ENCODE measurements around the gene MBP. TPM values are rescaled to one million over a fixed set of nuclear protein-coding genes. Genes with fewer than 3 reads are reported as not detected.
A peak's percentile ranks its signal among the peaks of the same experiment; 100 is the strongest.

The MBP gene
- total and polyA plus RNA-seq, 2 of the 4 experiments (the other 2 are of a cell fraction), result 0.72 to 0.90 TPM

DNA sequence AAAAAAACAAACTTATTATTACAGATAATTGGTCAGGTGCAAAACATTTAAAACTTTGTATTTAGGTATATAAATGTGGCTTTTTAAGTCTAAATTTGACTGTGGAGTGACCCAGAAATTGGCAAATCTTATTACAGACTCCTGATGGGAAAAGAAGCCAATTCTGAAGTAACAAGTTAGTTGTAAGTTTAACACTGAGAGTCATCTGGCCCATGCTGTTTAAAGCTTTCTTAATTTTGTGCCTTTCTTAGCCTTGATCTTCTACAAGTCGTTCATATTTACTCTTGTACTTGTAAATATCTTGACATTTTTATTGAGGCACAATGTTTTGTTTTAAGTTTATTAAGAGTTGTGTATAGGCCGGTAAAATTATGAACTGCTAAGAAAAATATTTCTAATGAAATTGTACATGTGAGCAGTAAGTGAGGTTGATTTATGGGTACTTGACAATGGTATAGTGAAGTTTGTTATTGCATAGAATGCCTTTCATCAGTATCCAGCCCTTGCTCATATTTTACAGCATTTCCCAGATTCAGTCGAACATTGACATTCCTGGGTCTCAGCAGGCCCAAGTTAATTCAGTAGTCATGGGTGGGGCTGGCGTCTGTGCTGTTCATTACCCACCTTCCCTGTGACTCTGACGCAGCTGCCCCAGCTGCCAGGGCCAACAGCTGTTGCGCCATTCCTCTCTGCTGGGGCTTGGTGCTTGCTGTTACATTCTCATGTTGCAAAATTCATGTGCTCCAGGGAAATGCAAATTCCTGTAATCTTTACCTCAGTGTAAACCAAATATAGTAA is 188.8 kb downstream of the MBP start:
- POLR2A ChIA-PET (ENCODE audit: unreplicated experiment), result no interaction called here
- no peak overlapping the region for H3K27ac ChIP-seq (ENCODE audit: insufficient read depth, low read length)
- peak; percentile 85 for DNase-seq

More for the DNA sequence above, 188.8 kb downstream of the MBP start:
- no peak overlapping the region for H3K4me3 ChIP-seq (ENCODE audit: insufficient read depth, low read depth, low read length)
- H3K4me2 ChIP-seq (ENCODE audit: low read depth, low read length), result no peak overlapping the region
- no peak overlapping the region for H4K8ac ChIP-seq (ENCODE audit: low read depth in 2 of 2, low read length in 2 of 2)
- no peak overlapping the region for H3K23ac ChIP-seq (ENCODE audit: low read depth, low read length)
- no peak overlapping the region for H3K4ac ChIP-seq (ENCODE audit: low read depth, low read length)
- H4K91ac ChIP-seq (ENCODE audit: insufficient read depth, low read depth, low read length), result no peak overlapping the region
- in situ Hi-C loops (cut with MboI; ENCODE audit: low sequenced_read_pairs), result no loop called here
- dilution Hi-C loops (cut with HindIII; ENCODE audit: low sequenced_read_pairs, unreplicated experiment), result no loop called here
- no peak overlapping the region for H2BK120ac ChIP-seq (ENCODE audit: low read depth, low read length)
- no peak overlapping the region for H3K56ac ChIP-seq (ENCODE audit: extremely low read depth, insufficient read depth, low read length)
- H4K20me1 ChIP-seq (ENCODE audit: insufficient read depth, low read length), result no peaks in the 10 kb centered on the region
- intact Hi-C loops (cut with micrococcal nuclease), result no loop called here
- no peak overlapping the region for H2AK5ac ChIP-seq (ENCODE audit: low read depth, low read length)
- BruUV-seq (replicated peaks), result no TSS peak
- no peak overlapping the region for H2BK15ac ChIP-seq (ENCODE audit: low read depth, low read length)
- H3K18ac ChIP-seq (ENCODE audit: low read depth, low read length), result no peak overlapping the region
- peak; percentile 88 for ATAC-seq (ENCODE audit: low read depth)
- TF ChIP-seq MAFK (IDR thresholded peaks at IDR 0.05; ENCODE audit: low read depth, low read length) (no peak), FOS (IDR thresholded peaks at IDR 0.05; ENCODE audit: low read depth, low read length) (no peak), RCOR1 (IDR thresholded peaks at IDR 0.05; ENCODE audit: insufficient replicate concordance, low read length) (no peak), NFE2L2 (IDR thresholded peaks at IDR 0.05; ENCODE audit: low read depth, low read length) (no peak), CHD1 (IDR thresholded peaks at IDR 0.05; ENCODE audit: low read depth, low read length) (no peak), MAZ (IDR thresholded peaks at IDR 0.05; ENCODE audit: borderline replicate concordance, low read depth, low read length) (peak; percentile 12; the same call in 1 of the 2 replicates), SMC3 (IDR thresholded peaks at IDR 0.05; ENCODE audit: low read depth, low read length) (no peak), BHLHE40 (IDR thresholded peaks at IDR 0.05; ENCODE audit: low read depth, low read length) (no peak), CEBPB (IDR thresholded peaks at IDR 0.05; ENCODE audit: low read depth, low read length) (peak; percentile 95), RFX5 (IDR thresholded peaks at IDR 0.05; ENCODE audit: low read depth, low read length) (no peak), POLR2A (IDR thresholded peaks at IDR 0.05; ENCODE audit: low read depth, low read length) (no peak), MXI1 (IDR thresholded peaks at IDR 0.05; ENCODE audit: borderline replicate concordance, low read depth, low read length) (no peak)
- TF ChIP-seq, protein P1, sequence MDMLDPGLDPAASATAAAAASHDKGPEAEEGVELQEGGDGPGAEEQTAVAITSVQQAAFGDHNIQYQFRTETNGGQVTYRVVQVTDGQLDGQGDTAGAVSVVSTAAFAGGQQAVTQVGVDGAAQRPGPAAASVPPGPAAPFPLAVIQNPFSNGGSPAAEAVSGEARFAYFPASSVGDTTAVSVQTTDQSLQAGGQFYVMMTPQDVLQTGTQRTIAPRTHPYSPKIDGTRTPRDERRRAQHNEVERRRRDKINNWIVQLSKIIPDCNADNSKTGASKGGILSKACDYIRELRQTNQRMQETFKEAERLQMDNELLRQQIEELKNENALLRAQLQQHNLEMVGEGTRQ (IDR thresholded peaks at IDR 0.05; ENCODE audit: low read depth, low read length), result no peak
- TF ChIP-seq, protein P2, sequence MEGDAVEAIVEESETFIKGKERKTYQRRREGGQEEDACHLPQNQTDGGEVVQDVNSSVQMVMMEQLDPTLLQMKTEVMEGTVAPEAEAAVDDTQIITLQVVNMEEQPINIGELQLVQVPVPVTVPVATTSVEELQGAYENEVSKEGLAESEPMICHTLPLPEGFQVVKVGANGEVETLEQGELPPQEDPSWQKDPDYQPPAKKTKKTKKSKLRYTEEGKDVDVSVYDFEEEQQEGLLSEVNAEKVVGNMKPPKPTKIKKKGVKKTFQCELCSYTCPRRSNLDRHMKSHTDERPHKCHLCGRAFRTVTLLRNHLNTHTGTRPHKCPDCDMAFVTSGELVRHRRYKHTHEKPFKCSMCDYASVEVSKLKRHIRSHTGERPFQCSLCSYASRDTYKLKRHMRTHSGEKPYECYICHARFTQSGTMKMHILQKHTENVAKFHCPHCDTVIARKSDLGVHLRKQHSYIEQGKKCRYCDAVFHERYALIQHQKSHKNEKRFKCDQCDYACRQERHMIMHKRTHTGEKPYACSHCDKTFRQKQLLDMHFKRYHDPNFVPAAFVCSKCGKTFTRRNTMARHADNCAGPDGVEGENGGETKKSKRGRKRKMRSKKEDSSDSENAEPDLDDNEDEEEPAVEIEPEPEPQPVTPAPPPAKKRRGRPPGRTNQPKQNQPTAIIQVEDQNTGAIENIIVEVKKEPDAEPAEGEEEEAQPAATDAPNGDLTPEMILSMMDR (conservative IDR thresholded peaks at IDR 0.05; ENCODE audit: low read depth, low read length), result no peak
- H3K4me1 ChIP-seq (ENCODE audit: control insufficient read depth, insufficient read depth, low read length), result no peaks in the 10 kb centered on the region
- H2BK5ac ChIP-seq (ENCODE audit: low read depth, low read length, poor library complexity, severe bottlenecking), result peak overlapping the region; percentile 27
- H3K79me1 ChIP-seq (ENCODE audit: low read depth in 1 of 2, low read length in 2 of 2), result no peaks in the 10 kb centered on the region
- H2AFZ ChIP-seq (replicated peaks; ENCODE audit: low read length, poor library complexity), result no peak overlapping the region
- no CpG with 5 or more reads among the region's 6 CpGs for WGBS, 2 experiments (ENCODE audit: extremely low coverage in 2 of 2, insufficient read length in 1 of 2)
- no peak overlapping the region for H3K14ac ChIP-seq (replicated peaks; ENCODE audit: low read depth, low read length)
- no peaks in the 10 kb centered on the region for H3K27me3 ChIP-seq (ENCODE audit: control insufficient read depth, insufficient read depth, low read length)
- H2BK20ac ChIP-seq (ENCODE audit: low read depth, low read length), result no peak overlapping the region
- H3K9me1 ChIP-seq (ENCODE audit: insufficient read depth, low read length), result no peaks in the 10 kb centered on the region; the same call in 1 of the 2 replicates
- H4K5ac ChIP-seq (ENCODE audit: low read depth, low read length), result no peak overlapping the region
- peaks cover 19% of the 10 kb centered on the region for H3K36me3 ChIP-seq (ENCODE audit: control insufficient read depth, insufficient read depth, low read length)
- H2AK9ac ChIP-seq (replicated peaks; ENCODE audit: low read depth, low read length, poor library complexity), result no peak overlapping the region
- H3K9me3 ChIP-seq (ENCODE audit: control insufficient read depth, insufficient read depth, low read length), result no peaks in the 10 kb centered on the region
- no peak overlapping the region for H3K9ac ChIP-seq (ENCODE audit: low read depth, low read length)
- CTCF ChIA-PET, result interaction anchor here (1.0 kb wide), 1 partner anchor 20 kb away, joined by 3 read pairs; no protein-coding TSS in a partner anchor

Data from IMR-90 (cell line).